HL-60 (cell line): ENCODE measurements around the gene DAP3.
"Not testable (repeated sequence)": the region's sequence is repeated elsewhere in the genome, so short reads cannot be mapped to it uniquely, and the experiment has no call there.

Source experiments
- DNase-seq, 2 experiments: peaks; one replicate each; pipeline ENCODE4 v3.0.0-alpha.2; 2010 to 2020; ENCODE audit warnings: low read depth in 1 of 2, low spot score in 1 of 2
- H3K27ac ChIP-seq: fragments of 250-450 bp; sonication (Bioruptor Pico); replicated peaks from 2 replicates; pipeline ENCODE4 v1.5.1; 2020; ENCODE audit warnings: mild to moderate bottlenecking, moderate library complexity
- H3K27me3 ChIP-seq: fragments of 250-450 bp; sonication (Bioruptor Pico); 2 replicates; pipeline ENCODE4 v1.5.1; 2021; ENCODE audit warnings: mild to moderate bottlenecking, moderate library complexity; ENCODE audit not compliant: insufficient read depth, poor library complexity, severe bottlenecking
- H3K4me3 ChIP-seq: replicated peaks from 2 replicates; pipeline ENCODE4 v1.5.1; 2011; ENCODE audit warnings: mild to moderate bottlenecking, control low read depth, low read length; ENCODE audit not compliant: insufficient read depth
- CTCF ChIP-seq: IDR thresholded peaks from one replicate; pipeline ENCODE4 v1.5.1; 2011; ENCODE audit warnings: low read length, control low read depth, inconsistent platforms; ENCODE audit not compliant: insufficient read depth
- GABPA ChIP-seq: IDR thresholded peaks from 2 replicates; pipeline ENCODE4 v1.6.1; 2012; ENCODE audit warnings: low read depth
- POLR2AphosphoS5 ChIP-seq: IDR thresholded peaks from 2 replicates; pipeline ENCODE4 v1.6.1; 2012; ENCODE audit warnings: low read depth
- REST ChIP-seq: IDR thresholded peaks from 2 replicates; pipeline ENCODE4 v1.6.1; 2012; ENCODE audit warnings: low read depth; ENCODE audit not compliant: insufficient replicate concordance
- SPI1 ChIP-seq: IDR thresholded peaks from 2 replicates; pipeline ENCODE4 v1.6.1; 2012; ENCODE audit warnings: low read depth, mild to moderate bottlenecking, borderline replicate concordance

Gene DAP3

DNA sequence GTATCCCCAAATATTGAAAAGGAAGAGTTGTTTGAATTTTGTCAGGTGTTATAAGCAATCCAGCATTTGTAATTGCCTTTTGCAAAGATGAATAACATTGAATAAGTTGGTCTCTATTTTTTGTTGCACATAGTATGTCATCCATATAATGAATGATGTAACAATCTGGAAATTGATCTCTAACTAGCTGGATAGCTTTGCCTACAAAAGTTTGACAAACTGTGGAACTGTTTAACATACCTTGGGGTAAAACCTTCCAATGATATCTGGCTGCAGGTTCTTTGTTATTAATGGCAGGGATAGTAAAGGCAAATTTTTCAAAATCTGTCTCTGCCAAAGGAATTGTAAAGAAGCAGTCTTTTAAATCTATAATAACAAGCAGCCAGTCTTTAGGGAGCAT, 7.6 kb downstream of the DAP3 start:
- Histone ChIP-seq H3K4me3 (no peak overlapping the region), H3K27ac (no peak overlapping the region), H3K27me3 (no peaks in the 10 kb centered on the region)
- no peak for TF ChIP-seq REST
- no peak for TF ChIP-seq GABPA
- no peak for TF ChIP-seq SPI1
- TF ChIP-seq CTCF, result no peak
- TF ChIP-seq POLR2AphosphoS5, result no peak
- no peak for DNase-seq

- TF ChIP-seq SPI1 (no peak), POLR2AphosphoS5 (no peak), CTCF (no peak)
- no peaks in the 10 kb centered on the region for H3K27me3 ChIP-seq
- H3K27ac ChIP-seq, result no peak overlapping the region
- no peak for DNase-seq
- no peak overlapping the region for H3K4me3 ChIP-seq
These were observed 8.2 kb downstream of the DAP3 start for GRCh38 chr1:155697046-155697445.

- not testable (repeated sequence) for H3K4me3 ChIP-seq, H3K27me3 ChIP-seq, H3K27ac ChIP-seq, DNase-seq
These were observed 8.7 kb downstream of the DAP3 start for GRCh38 chr1:155697616-155698015.

- H3K27ac ChIP-seq, result no peak overlapping the region
- no peak for DNase-seq
- H3K4me3 ChIP-seq, result no peak overlapping the region
- TF ChIP-seq GABPA (no peak), REST (no peak), SPI1 (no peak), POLR2AphosphoS5 (no peak), CTCF (no peak)
- H3K27me3 ChIP-seq, result no peaks in the 10 kb centered on the region
These were observed 9.6 kb downstream of the DAP3 start for GRCh38 chr1:155698382-155699038.

GRCh38 chr1:155699062-155699461, 10.2 kb downstream of the DAP3 start:
- not testable (repeated sequence) for DNase-seq, H3K27ac ChIP-seq, H3K4me3 ChIP-seq, H3K27me3 ChIP-seq

GRCh38 chr1:155701675-155702074, 12.8 kb downstream of the DAP3 start:
- not testable (repeated sequence) for H3K27ac ChIP-seq, H3K4me3 ChIP-seq, DNase-seq, H3K27me3 ChIP-seq
